GM19372 (cell line): ENCODE data around the gene MAN2C1.
"Not testable (repeated sequence)": the region's sequence is repeated elsewhere in the genome, so short reads cannot be mapped to it uniquely, and the experiment has no call there.

Source experiments
- ATAC-seq: cut with Tn5 transposase; IDR thresholded peaks from one replicate; pipeline ENCODE4 v1.9.1; 2021; ENCODE audit warnings: mild to moderate bottlenecking, low read depth, moderate library complexity; ENCODE audit not compliant: unreplicated experiment

Gene MAN2C1

DNA sequence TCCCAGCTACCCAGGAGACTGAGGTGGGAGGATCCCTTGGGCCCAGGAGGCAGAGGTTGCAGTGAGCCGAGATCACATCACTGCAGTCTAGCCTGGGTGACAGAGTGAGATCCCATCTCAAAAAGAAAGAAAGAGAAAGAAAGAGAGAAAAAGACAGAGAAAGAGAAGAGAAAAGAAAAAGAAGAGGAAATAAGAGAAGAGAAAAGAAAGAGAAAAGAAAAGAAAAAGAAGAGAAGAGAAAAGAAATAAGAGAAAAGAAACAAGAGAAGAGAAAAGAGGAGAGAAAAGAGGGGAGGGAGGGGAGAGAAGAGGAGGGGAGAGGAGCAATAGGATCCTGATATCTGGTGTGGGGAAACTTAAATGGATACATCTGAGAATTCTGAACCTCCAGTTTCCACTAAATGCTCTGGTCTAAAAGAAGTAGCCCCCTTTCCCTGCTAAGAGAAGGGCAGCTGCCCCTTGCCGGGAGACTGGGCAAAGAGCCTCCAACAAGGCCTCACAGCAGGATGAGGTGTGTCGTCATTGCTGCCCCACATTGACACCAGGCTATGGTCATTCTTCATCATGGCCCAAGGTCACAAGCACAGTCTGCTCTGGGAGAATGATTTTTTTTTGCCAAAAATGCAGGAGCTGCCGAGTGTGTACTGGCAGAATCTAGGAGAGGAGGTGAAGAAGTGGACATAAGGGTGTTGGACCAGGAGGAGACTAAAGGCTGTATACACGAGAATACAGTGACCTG is 53.7 kb downstream of the MAN2C1 start:
- no peak for ATAC-seq

DNA sequence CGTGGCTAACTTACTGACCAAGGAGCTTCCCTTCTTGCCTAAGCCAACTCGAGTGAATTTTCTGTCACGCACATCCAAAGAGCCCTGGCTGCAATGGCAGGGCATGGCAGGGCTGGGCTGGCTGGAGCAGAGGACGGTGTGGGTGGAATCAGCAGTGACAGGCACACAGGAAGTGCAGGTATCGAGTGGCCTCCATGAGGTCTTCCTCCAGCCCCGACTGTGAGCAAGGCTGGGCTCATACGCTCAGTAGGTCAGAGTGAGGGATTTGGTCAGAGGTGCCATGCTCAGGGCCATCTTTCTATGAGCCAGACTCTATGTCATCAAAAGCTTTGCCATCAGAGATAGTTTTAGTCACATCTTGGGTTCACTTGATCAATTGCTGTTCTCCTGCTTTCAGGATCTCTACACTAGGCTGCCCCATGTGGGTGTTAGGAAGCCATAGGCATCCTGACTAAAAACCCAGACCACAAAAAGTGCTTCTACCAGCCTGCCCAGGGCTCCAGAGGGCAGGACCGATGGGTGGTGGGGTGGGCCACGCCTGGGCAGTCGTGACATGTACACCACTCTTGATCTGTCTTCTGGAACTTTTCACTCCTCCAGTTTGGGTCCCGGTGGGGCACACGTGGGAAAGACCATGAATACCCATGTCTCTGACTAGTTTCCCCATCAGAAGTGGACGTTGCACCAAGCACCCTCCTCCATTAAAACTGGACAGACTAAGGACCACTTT is 55.1 kb downstream of the MAN2C1 start:
- ATAC-seq = no peak

DNA sequence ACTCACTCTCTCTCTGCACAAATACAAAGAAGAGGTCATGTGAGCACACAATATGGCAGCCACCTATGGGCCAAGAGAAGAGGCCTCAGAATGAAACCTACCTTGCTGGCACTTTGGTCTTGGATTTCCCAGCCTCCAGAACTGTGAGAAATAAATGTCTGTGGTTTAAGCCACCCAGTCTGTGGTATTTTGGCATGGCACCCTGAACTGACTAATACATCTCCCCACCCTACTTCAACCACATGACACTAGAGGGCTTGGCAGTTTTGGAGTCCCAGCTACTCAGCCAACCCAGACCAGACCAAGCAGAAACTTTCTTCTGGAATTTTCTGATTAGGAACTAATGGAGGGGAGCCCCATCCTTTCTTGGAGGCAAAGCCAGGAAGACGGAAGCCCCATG is 55.9 kb downstream of the MAN2C1 start:
- ATAC-seq = not testable (repeated sequence)

DNA sequence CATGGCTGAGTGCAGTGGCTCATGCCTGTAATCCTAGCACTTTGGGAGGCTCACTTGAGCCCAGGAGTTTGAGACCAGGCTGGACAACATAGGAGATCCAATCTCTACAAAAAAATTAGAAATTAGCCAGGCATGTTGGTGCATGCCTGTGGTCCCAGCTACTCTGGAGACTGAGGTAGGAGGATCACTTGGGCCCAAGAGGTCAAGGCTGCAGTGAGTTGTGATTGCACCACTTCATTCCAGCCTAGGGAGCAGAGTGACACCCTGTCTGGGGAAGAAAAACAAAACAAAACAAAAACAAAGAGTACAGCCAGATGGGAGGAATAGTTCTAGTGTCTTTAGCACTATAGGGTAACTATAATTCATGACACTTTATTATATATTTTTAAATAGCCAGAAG is 58.7 kb downstream of the MAN2C1 start:
- no peak for ATAC-seq

DNA sequence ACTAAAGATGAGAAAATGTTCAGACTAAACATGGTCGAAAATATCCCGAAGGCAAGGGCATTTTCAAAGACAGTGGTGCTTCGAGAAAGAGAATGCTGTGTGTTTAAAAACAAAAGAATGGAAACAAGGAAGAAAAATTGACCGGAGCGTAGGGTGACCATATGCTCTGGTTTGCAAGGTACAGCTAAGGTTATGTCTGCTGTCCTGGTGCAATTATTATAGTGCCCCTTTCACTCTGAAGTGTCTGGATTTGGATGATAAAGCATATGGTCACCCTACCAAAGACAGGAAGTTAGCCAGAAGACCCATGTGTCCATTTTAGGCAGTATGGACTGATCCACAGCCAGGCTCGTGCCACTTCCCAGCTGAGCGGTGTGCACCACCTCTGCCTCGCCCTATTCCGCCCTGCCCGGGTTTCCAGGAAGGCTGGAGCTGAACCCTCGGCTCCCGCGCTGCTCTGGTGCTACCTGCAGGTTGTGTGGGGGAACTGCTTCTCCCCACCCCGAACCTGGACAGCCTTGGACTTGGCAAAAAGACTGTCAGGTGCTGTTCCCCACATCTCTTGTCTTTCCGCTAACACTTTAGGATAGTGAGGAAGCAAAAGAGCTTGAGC is 60.5 kb downstream of the MAN2C1 start:
- no peak for ATAC-seq

DNA sequence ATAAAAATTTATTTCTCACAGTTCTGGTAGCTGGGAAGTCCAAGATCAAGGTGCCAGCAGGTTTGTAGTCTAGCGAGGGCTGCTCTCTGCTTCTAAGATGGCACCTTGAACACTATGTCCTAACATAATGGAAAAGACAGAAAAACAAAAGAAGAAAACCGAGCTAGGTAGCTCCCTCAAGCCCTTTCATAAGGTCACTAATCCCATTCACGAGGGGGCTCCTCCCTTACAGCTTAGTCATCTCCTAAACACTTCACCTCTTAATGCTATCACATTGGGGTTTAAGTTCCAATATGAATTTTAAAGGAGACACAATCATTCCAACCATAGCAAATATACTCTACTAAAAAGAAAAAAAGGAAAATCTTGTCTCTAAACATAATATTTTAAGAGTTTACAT is 62.2 kb downstream of the MAN2C1 start:
- no peak for ATAC-seq
